HG02763 (cell line): ENCODE results near the gene FARS2.

Experiments
- ATAC-seq: cut with Tn5 transposase; IDR thresholded peaks from one replicate; pipeline ENCODE4 v1.9.1; 2021; ENCODE audit warnings: mild to moderate bottlenecking, moderate library complexity; ENCODE audit not compliant: unreplicated experiment

FARS2 gene

GRCh38 chr6:5524110-5524509 is 262.8 kb downstream of the FARS2 start:
- ATAC-seq = no peak

DNA sequence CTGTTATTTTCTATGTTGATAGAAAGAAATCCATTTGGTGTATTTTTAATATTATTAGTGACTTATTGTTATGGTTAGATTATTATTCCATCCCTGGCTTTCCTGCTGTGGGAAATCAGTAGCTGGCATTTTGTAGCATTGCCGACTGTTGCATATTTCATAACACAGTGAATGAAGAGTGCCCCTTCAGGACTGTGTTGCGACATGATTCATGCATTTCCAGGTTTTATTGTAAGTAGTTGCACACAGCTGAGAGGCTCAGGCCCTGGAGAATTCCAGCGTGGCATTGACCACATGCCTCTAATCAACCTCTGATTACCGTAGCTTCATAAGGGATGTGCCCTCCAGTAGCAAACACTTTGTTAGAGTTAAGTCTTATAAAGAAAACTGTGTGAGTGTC is 263.9 kb downstream of the FARS2 start:
- ATAC-seq = no peak

DNA sequence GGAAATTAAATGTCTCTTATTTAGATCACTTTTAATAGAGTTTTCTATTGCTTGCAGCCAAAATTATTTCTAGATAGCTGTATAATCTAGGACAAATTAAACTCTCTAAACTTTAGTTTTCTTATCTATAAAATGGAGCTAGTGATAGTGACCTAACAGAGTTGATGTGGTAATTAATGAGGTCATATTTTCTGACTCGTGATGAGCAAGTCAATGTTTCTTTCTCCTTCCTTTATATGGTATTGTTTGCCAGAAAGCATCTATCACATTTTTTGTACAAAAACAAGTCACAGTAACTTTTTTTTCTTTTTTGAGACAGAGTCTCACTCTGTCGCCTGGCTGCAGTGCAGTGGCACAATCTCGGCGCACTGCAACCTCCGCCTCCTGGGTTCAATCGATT is 267.7 kb downstream of the FARS2 start:
- ATAC-seq = no peak

DNA sequence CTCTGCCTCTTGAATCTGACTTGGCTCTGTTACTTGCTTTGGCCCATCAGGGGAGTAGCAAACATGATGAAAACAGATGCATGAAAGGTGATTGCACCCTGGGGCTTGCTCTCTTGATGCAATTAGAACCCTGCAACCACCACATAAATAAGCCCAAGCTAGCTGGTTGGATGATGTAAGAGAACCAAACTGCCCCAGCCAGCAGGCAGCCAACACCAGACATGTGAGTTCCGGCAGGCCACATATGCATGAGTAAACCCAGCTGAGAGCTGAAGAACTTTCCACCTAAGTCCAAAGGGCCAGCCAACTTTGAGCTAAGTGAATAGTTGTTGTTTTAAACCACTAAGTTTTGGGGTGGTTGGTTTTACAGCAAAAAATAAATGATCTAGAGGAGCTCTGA is 268.4 kb downstream of the FARS2 start:
- no peak for ATAC-seq

DNA sequence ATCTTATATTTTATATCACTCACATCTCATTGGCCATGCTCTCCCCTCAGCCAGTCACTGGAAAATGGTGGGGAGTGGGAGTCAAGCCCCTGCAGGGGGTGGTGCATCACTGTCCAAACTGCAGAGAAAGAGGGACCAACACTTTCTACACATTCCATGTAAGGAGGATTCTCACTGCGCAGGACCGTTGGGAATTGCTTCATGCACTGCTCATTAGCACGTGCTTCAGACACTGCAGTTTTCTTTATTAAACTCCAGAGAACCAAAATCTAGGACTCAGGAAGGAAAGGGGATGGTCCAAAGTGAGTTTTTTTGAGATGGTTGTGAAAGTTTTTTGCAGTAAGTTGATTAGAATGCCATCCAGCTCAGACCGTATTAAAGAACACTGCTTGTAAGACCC is 269.8 kb downstream of the FARS2 start:
- ATAC-seq = no peak

GRCh38 chr6:5531853-5532375 is 270.6 kb downstream of the FARS2 start:
- ATAC-seq = no peak

- ATAC-seq = no peak
Observed at GRCh38 chr6:5532941-5533340, 271.6 kb downstream of the FARS2 start.

DNA sequence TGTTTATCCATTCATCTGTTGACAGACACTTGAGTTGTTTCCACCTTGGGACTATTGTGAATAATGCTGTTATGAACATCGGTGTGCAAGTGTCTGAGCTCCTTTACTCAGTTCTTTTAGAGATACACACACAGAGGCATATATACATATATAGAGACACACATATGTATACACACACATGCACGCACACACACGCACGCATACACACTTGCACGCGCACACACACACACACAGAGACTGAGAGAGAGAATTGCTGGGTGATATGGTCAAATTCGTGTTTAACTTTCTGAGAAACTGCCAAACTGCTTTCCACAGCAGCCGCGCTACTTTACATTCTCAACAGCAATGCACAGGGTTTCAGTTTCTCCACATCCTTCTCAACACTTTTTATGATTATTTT is 273.3 kb downstream of the FARS2 start:
- no peak for ATAC-seq

DNA sequence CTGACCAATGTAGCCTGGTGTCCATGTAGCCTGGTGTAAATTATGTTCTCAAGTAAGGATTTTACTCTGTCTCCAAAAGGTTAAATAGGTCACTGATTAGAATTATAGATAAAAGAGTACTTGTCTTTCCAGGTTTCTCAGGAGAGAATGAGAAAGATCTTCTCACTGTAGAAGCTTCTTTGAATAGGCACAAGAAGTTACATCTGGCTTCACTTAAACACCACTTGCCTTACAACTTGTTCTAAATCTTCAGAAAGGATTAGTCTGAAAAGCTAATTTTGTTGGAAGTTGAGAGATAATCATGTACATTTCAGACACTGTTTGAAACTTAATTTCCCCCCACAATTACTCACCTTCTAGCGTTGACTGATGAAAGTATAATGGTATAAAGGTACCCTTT is 275.3 kb downstream of the FARS2 start:
- ATAC-seq = no peak

DNA sequence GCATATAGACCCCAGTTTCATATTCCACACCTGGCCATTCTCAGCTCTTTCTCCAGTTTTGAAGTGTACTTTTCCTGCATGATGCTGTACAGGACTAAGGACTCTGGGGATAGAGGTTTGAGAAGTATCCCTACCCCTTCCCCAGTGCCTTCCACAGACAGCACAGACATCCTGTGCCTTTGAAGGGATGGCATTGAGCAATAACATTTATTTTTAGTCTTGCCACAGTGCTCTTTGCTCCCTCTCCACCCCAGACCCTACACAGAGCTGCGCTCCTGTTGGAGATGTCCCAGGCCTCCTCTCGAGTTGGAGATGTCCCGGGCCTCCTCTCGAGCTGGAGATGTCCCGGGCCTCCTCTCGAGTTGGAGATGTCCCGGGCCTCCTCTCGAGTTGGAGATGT is 275.8 kb downstream of the FARS2 start:
- ATAC-seq = no peak

GRCh38 chr6:5537967-5538366 is 276.7 kb downstream of the FARS2 start:
- ATAC-seq = no peak

DNA sequence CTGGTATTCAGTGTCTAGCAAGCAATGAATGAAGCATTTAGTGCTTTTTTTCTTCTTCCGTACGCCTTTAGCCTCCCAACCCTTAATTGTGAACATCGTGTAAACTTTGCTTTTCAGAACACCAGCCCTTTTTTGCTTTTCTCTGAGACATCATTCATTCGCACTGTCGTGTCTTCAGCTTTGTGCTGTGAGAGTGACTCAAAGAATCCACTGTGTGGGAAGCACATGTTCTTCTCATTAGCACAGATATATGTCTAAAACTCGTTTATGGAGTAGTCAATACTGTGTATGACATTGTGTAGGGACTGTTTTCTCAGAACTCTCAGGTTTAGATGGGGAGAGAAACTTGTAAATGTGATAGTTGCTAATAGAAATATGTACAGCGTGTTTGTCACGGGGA is 279.1 kb downstream of the FARS2 start:
- ATAC-seq = no peak

DNA sequence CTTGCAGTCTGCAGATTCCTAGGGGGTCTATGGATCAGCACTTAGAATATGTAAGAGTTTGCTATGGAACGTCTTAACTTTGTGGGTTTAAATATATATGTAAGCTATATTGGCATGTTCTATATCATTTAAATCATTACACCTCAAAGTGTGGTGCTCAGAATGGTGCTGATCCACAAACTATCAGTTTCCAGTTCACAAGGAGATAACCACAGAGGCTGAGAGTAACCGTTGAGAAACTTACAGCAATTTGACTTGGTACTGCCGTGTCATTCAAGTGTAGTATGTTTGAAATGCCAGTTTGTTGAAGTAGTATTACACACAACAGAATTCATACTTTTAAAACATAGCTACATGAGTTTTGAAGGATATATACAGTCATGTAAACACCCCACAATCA is 279.7 kb downstream of the FARS2 start:
- no peak for ATAC-seq

GRCh38 chr6:5541751-5542432 is 280.6 kb downstream of the FARS2 start:
- ATAC-seq = no peak

DNA sequence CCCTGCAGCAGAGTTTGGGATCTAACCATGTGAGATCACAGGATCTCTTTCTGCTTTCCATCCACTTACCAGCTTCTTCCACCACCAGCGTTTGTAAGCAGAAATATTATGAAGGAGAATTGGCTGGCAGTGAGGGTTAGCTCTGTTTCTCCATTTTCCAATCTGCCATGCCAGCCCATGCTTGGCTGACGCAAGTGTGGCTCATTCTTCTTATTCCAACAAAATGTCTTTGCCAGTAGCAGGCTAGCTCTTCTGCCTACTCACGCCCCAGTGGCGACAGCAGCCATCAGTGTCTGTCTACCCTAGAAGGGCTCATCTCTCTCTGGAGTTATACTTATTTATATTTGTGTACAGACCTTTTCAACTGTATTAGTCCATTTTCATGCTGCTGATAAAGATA is 286.2 kb downstream of the FARS2 start:
- ATAC-seq = no peak

DNA sequence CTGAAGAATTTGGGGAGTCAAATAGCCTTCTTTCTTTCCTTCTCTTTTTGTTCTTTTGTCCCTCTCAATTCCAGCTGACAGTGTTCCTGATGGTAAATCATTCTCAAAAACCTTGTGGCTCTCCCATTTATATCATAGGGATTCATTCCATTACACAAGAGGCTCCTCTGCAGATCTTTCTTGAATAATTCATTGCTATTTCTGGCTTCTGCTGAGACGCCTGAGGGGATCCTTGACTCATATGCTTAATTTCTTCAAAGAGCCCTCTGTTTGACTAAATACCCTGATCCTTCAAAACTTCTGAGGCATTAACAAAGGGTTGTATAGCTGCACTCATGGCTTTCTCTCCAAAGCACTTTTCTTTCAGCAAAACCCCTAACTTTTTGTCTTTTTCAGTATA is 289.3 kb downstream of the FARS2 start:
- no peak for ATAC-seq

DNA sequence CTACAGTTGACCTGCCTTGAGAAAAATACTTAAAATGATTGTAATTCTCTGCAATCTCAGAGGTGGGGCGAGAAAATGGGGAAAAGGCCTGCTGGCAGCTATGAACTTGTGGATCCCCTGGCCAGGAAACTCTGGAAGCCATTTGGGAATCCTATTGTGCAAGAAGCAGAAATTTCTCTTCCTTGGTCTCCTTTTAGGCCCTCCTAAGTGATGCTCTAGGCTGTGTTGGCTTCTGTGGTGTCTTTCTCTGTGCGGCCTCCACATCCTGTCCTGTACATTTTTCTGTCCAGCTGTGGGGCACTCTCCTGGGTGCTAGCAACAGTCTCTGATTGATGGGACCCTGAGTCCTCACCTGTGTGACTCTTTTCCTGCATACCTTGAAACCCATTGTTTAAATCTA is 290.9 kb downstream of the FARS2 start:
- ATAC-seq = no peak

DNA sequence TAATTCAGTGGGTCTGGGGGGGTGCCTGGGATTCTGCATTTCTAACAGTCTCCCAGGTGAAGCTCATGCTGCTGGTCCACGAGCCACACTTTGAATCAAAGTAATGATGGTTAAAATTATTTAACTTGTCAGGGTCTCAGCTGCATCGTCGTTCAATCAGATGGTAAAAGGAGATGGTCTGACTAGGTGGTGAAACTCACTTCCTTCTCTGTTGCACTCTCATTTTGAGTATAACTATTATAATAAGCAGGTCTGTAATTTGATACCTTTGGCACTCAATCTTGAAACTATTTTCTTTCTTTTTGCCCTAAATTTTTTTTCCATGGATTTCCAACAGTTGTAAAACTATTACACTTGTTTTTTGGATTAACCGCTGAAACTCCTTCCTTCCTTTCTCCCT is 292.5 kb downstream of the FARS2 start:
- no peak for ATAC-seq

DNA sequence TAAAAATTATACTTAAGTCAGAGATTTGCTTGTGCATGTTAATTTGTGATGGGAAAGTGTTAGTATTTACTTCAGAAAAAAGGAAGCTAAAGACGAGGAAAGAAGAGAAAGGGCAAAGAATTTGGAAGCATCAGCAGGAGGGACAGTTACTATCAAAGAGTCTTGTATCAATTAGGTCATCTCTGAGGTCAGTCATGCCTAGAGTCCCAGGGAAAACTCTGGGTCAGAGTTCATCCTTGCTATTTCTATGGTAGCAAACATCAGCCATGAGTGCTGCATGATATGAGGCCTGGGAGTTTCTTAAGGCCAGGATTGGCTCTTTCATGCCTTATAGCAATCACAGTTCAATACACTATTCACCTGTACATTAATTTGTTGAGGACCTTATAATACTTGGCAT is 292.9 kb downstream of the FARS2 start:
- no peak for ATAC-seq

- no peak for ATAC-seq
Observed at GRCh38 chr6:5556011-5556410, 294.7 kb downstream of the FARS2 start.

GRCh38 chr6:5557506-5557905 is 296.2 kb downstream of the FARS2 start:
- no peak for ATAC-seq

- no peak for ATAC-seq
Observed at GRCh38 chr6:5559651-5560050, 298.3 kb downstream of the FARS2 start.

DNA sequence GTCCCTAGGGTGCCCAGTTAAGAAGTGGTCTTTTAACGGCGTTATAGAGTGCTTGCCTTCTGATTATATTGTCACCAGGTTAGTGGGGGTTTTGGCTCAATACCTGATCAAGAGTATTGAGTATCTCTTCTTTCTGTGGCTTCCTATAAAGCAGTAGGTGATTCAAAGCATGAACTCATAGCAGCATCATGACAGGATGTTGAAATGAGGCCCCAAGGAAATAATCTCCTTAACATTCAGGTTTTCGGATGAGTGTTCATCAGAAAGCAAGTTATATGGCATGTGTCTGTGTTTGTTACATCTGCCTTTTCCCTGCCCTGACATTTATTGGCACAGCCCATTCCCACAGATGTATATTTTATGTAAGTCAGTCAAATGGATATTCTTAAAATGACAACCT is 301.0 kb downstream of the FARS2 start:
- no peak for ATAC-seq
